Measurements from ENCODE around the gene NPPC. TPM values are rescaled to one million over a fixed set of nuclear protein-coding genes. Genes with fewer than 3 reads are reported as not detected.
A peak's percentile ranks its signal among the peaks of the same experiment; 100 is the strongest.

Gene NPPC
- total and polyA plus RNA-seq, 8 donors, result 0.14 to 0.23 TPM; not detected in 6

GRCh38 chr2:231942180-231942579 is 16.0 kb upstream of the NPPC start:
- TF ChIP-seq CTCF (IDR thresholded peaks at IDR 0.05), result no peak
- ATAC-seq (no peak), DNase-seq (no peak)
- H3K4me3 ChIP-seq, result no peak overlapping the region
- H3K4me1 ChIP-seq, result no peaks in the 10 kb centered on the region
- intact Hi-C loops (cut with DNase I), result no loop called here
- H3K36me3 ChIP-seq, result no peaks in the 10 kb centered on the region
- no peaks in the 10 kb centered on the region for H3K27me3 ChIP-seq
- no peaks in the 10 kb centered on the region for H3K9me3 ChIP-seq
- H3K27ac ChIP-seq, result no peak overlapping the region

DNA sequence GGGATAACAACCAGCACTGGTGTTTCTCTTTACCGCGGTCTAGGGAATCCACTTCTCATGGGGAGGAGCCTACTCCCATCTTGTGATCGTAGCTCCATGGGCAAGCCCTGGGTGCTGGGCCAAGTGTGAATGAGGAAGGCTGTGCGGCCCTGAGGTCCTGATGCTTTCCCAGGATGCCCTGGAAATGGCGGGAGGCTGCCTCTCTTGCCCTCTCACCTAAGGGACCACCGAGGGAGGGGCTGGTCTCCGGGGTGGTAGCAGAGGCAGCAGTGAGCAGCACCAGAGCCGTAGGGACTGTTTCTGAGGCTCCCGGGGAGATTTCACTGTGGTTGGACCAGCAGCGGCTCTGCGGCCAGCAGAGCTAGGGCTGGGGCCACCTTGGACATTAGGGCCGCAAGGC is 15.5 kb upstream of the NPPC start:
- H3K9me3 ChIP-seq, result no peaks in the 10 kb centered on the region

DNA sequence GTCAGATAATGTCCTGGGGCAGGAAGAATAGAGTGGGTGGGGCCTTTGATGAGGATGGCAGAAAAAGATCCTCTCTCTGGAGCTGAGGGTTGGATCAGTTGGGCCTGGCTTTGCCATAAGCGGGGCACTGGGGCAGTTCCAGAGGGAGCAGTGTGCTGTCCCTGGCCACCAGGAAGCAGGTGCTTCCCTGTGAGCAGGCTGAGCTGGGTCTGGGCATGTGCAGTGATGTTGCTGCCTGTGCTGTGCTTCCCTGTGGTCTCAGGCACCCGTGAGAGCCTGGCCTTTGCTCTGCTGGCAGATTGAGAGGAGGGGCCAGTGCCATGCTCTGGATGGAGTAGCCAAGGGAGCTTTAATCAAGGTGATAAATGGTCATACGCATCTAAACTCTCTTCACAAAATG is 14.6 kb upstream of the NPPC start:
- Histone ChIP-seq H3K9me3 (no peaks in the 10 kb centered on the region), H3K4me1 (no peaks in the 10 kb centered on the region), H3K36me3 (no peaks in the 10 kb centered on the region), H3K4me3 (no peak overlapping the region), H3K27ac (no peak overlapping the region), H3K27me3 (no peaks in the 10 kb centered on the region)
- intact Hi-C loops (cut with DNase I), result no loop called here
- ATAC-seq (no peak), DNase-seq (peak in 1 of 4 donors; percentile 18)
- no peak for TF ChIP-seq CTCF (IDR thresholded peaks at IDR 0.05)

More for the DNA sequence above, 15.5 kb upstream of the NPPC start:
- Histone ChIP-seq H3K36me3 (no peaks in the 10 kb centered on the region), H3K4me1 (no peaks in the 10 kb centered on the region), H3K27ac (no peak overlapping the region), H3K4me3 (no peak overlapping the region), H3K27me3 (no peaks in the 10 kb centered on the region)
- no peak for ATAC-seq
- TF ChIP-seq CTCF (IDR thresholded peaks at IDR 0.05), result no peak
- DNase-seq, result no peak
- intact Hi-C loops (cut with DNase I), result no loop called here

- H3K36me3 ChIP-seq, result no peaks in the 10 kb centered on the region
- H3K27me3 ChIP-seq, result no peaks in the 10 kb centered on the region
- TF ChIP-seq CTCF (IDR thresholded peaks at IDR 0.05), result no peak
- H3K27ac ChIP-seq, result no peak overlapping the region
- H3K9me3 ChIP-seq, result no peaks in the 10 kb centered on the region
- H3K4me1 ChIP-seq, result no peaks in the 10 kb centered on the region
- no peak for DNase-seq
- no peak for ATAC-seq
- intact Hi-C loops (cut with DNase I), result no loop called here
- no peak overlapping the region for H3K4me3 ChIP-seq
These were observed 12.8 kb upstream of the NPPC start for GRCh38 chr2:231939022-231939421.

DNA sequence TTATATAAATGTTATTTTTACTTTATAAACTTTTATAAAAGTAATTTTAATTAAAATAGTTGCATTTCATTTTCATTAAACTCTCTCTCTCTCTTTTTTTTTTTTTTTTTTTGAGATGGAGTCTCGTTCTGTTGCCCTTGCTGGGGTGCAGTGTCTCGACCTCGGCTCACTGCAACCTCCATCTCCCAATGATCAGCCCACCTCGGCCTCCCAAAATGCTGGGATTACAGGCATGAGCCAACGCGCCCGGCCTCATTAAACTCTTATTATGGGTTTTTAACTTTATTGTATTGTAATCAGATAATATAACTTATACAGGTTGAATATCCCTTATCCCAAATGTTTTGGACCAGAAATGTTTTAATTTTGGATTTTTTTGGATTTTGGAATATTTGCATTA is 10.9 kb upstream of the NPPC start:
- Histone ChIP-seq H3K4me1 (no peaks in the 10 kb centered on the region), H3K36me3 (no peaks in the 10 kb centered on the region), H3K27me3 (no peaks in the 10 kb centered on the region), H3K9me3 (no peaks in the 10 kb centered on the region), H3K4me3 (no peak overlapping the region), H3K27ac (no peak overlapping the region)
- no peak for ATAC-seq
- intact Hi-C loops (cut with DNase I), result no loop called here
- DNase-seq, result no peak
- no peak for TF ChIP-seq CTCF (IDR thresholded peaks at IDR 0.05)
